HL-60 (cell line): Measurements from ENCODE around the gene NCDN.

Source experiments
- POLR2AphosphoS5 ChIP-seq: IDR thresholded peaks from 2 replicates; pipeline ENCODE4 v1.6.1; 2012; ENCODE audit warnings: low read depth
- SPI1 ChIP-seq: IDR thresholded peaks from 2 replicates; pipeline ENCODE4 v1.6.1; 2012; ENCODE audit warnings: low read depth, mild to moderate bottlenecking, borderline replicate concordance
- TF ChIP-seq, protein P1 (sequence below): IDR thresholded peaks from one replicate; pipeline ENCODE4 v1.5.1; 2011; ENCODE audit warnings: low read length, control low read depth, inconsistent platforms; ENCODE audit not compliant: insufficient read depth
- TF ChIP-seq, protein P2 (sequence below): IDR thresholded peaks from 2 replicates; pipeline ENCODE4 v1.6.1; 2012; ENCODE audit warnings: low read depth; ENCODE audit not compliant: insufficient replicate concordance

DNA sequence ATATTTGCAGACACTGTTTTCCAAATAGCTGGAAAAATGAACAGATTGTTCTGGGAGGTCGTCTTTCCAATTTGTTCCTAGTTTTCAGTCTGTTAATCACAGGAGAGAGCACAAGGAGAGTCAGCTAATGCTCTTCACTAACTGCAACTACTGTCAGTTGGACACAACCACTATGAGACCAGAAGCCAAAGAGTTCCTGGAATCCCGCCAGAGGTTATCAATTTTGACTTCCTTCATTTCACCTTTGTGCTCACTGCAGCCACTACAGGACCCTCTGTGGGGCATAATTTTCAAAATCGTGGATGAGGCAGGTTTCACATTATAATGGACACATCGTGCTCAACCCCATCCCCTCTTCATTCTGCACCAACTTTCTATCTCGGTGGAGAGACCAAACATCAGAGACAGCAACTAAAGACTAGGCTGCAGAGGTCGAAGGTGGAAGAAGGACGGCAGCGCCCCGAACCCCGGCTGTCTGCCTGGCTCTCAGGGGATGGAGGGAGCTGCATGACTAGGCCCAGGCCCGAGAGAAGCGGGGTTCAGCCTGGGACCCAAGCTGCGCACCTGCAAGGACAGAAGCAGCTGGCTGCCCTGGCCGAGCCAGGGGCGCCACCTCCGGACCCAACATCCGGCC, 998 bp upstream of the NCDN start:
- TF ChIP-seq, protein P1, sequence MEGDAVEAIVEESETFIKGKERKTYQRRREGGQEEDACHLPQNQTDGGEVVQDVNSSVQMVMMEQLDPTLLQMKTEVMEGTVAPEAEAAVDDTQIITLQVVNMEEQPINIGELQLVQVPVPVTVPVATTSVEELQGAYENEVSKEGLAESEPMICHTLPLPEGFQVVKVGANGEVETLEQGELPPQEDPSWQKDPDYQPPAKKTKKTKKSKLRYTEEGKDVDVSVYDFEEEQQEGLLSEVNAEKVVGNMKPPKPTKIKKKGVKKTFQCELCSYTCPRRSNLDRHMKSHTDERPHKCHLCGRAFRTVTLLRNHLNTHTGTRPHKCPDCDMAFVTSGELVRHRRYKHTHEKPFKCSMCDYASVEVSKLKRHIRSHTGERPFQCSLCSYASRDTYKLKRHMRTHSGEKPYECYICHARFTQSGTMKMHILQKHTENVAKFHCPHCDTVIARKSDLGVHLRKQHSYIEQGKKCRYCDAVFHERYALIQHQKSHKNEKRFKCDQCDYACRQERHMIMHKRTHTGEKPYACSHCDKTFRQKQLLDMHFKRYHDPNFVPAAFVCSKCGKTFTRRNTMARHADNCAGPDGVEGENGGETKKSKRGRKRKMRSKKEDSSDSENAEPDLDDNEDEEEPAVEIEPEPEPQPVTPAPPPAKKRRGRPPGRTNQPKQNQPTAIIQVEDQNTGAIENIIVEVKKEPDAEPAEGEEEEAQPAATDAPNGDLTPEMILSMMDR, result no peak
- TF ChIP-seq, protein P2, sequence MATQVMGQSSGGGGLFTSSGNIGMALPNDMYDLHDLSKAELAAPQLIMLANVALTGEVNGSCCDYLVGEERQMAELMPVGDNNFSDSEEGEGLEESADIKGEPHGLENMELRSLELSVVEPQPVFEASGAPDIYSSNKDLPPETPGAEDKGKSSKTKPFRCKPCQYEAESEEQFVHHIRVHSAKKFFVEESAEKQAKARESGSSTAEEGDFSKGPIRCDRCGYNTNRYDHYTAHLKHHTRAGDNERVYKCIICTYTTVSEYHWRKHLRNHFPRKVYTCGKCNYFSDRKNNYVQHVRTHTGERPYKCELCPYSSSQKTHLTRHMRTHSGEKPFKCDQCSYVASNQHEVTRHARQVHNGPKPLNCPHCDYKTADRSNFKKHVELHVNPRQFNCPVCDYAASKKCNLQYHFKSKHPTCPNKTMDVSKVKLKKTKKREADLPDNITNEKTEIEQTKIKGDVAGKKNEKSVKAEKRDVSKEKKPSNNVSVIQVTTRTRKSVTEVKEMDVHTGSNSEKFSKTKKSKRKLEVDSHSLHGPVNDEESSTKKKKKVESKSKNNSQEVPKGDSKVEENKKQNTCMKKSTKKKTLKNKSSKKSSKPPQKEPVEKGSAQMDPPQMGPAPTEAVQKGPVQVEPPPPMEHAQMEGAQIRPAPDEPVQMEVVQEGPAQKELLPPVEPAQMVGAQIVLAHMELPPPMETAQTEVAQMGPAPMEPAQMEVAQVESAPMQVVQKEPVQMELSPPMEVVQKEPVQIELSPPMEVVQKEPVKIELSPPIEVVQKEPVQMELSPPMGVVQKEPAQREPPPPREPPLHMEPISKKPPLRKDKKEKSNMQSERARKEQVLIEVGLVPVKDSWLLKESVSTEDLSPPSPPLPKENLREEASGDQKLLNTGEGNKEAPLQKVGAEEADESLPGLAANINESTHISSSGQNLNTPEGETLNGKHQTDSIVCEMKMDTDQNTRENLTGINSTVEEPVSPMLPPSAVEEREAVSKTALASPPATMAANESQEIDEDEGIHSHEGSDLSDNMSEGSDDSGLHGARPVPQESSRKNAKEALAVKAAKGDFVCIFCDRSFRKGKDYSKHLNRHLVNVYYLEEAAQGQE, result no peak
- TF ChIP-seq SPI1 (no peak), POLR2AphosphoS5 (no peak)
